BJ (cell line): ENCODE measurements around the gene FOXO6. TPM values are rescaled to one million over a fixed set of nuclear protein-coding genes. Genes with fewer than 3 reads are reported as not detected.

Experiments used
- CTCF ChIA-PET: fragments of 350-600 bp; formaldehyde crosslinking; extraction: SDS; loops from one replicate; lab custom pipeline; 2021; ENCODE audit warnings: antibody characterized with exemption, inconsistent platforms; lab: Yijun Ruan, JAX
- POLR2A ChIA-PET: fragments of 300-600 bp; sonication (Branson Sonifier 250); formaldehyde crosslinking; extraction: SDS; loops from one replicate; lab custom pipeline; 2021; ENCODE audit warnings: antibody characterized with exemption; lab: Charles Lee
- DNase-seq: peaks from one replicate; pipeline ENCODE4 v3.0.0-alpha.2; 2011; ENCODE audit warnings: low read depth
- H3K27me3 ChIP-seq: 2 replicates; pipeline ENCODE4 v1.6.0; 2011; ENCODE audit warnings: low read length; ENCODE audit not compliant: control insufficient read depth, insufficient read depth
- H3K36me3 ChIP-seq: 2 replicates; pipeline ENCODE4 v1.5.1; 2011; ENCODE audit warnings: low read length; ENCODE audit not compliant: control insufficient read depth, insufficient read depth
- H3K4me3 ChIP-seq: 2 replicates; pipeline ENCODE4 v1.5.1; 2011; ENCODE audit warnings: low read depth, mild to moderate bottlenecking, control low read depth, low read length
- CTCF ChIP-seq: IDR thresholded peaks from 2 replicates; pipeline ENCODE4 v1.5.1; 2011; ENCODE audit warnings: low read depth, mild to moderate bottlenecking, control low read depth, inconsistent platforms, low read length, moderate library complexity; ENCODE audit not compliant: insufficient read depth
- polyA plus RNA-seq: library from polyadenylated mRNA; depleted of rRNA; stranded (reverse); fragments of >200 nt; gene quantifications from 2 replicates; pipeline ENCODE4 v1.2.3, GENCODE V29; 2011

FOXO6 gene
- polyA plus RNA-seq, 1 experiment: 0.02 TPM

- ChIA-PET POLR2A (no interaction called here), CTCF (interaction anchor here (0.8 to 1.5 kb wide), 2 partner anchors 29 to 105 kb away, joined by 3 to 4 read pairs; no protein-coding TSS in a partner anchor)
- DNase-seq: no peak
- Histone ChIP-seq H3K36me3 (no peaks in the 10 kb centered on the region), H3K4me3 (no peak overlapping the region), H3K27me3 (peaks cover 48% of the 10 kb centered on the region)
- no peak for TF ChIP-seq CTCF
Observed at GRCh38 chr1:41388510-41388909, 27.3 kb downstream of the FOXO6 start.

GRCh38 chr1:41389009-41389408 is 27.8 kb downstream of the FOXO6 start:
- Histone ChIP-seq H3K4me3 (no peak overlapping the region), H3K36me3 (no peaks in the 10 kb centered on the region), H3K27me3 (peaks cover 47% of the 10 kb centered on the region)
- no peak for DNase-seq
- POLR2A ChIA-PET: no interaction called here
- CTCF ChIA-PET: interaction anchor here (1.5 kb wide), 1 partner anchor 29 kb away, joined by 4 read pairs; no protein-coding TSS in a partner anchor
- TF ChIP-seq CTCF: no peak

- Histone ChIP-seq H3K27me3 (peaks cover 43% of the 10 kb centered on the region), H3K36me3 (no peaks in the 10 kb centered on the region), H3K4me3 (no peak overlapping the region)
- CTCF ChIA-PET: no interaction called here
- no peak for TF ChIP-seq CTCF
- POLR2A ChIA-PET: no interaction called here
- no peak for DNase-seq
Observed at GRCh38 chr1:41390166-41390565, 28.9 kb downstream of the FOXO6 start.

- CTCF ChIA-PET: no interaction called here
- POLR2A ChIA-PET: no interaction called here
- peaks cover 40% of the 10 kb centered on the region for H3K27me3 ChIP-seq
Observed at GRCh38 chr1:41390573-41390972, 29.3 kb downstream of the FOXO6 start.

More at GRCh38 chr1:41390573-41390972, 29.3 kb downstream of the FOXO6 start:
- no peaks in the 10 kb centered on the region for H3K36me3 ChIP-seq
- no peak overlapping the region for H3K4me3 ChIP-seq
- TF ChIP-seq CTCF: no peak
- no peak for DNase-seq
